NCI-H345 treated with DMSO at 0.1 percent for 48 hours (cell line): ENCODE results near the gene BRPF3.

Source experiments
- DNase-seq: peaks from one replicate; lab custom pipeline; 2025; ENCODE audit not compliant: unreplicated experiment; lab: John Stamatoyannopoulos, UW

Gene BRPF3

GRCh38 chr6:36266913-36267644, 70.5 kb downstream of the BRPF3 start:
- no peak for DNase-seq

DNA sequence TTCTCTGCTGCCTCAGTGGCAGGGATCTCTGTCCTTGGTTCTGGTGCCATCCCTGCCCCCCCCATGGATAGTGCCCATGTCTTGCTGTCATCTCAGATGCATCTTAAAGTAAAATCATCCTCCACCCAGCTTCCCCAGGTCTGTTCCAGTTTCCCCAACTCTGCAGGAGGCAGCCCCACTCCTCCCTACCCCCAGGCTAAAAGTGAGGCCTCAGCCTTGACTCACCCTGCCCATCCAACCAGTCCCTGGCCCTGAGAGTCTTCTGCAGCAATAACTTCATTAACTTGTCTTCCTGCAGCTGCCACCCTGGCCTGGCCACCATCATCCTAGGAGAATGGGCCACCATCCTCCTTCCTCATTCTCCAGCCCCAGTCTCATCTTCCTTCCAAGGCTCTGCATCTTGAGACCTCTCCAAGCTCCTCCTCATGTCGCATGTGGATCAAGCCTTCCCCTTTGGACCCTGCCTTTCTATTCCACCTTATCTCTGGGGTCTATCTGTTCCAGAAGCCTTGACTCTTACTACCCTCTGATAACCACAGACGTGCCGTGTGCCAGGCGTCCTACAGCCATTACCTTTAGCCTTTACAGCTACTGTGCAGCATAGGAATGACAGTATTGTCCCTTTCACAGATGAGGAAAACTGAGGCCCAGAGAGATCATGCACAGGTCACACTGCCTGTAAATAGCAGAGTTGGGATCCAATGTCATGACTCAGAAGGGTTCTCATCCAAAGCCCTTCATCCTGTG, 71.4 kb downstream of the BRPF3 start:
- no peak for DNase-seq

DNA sequence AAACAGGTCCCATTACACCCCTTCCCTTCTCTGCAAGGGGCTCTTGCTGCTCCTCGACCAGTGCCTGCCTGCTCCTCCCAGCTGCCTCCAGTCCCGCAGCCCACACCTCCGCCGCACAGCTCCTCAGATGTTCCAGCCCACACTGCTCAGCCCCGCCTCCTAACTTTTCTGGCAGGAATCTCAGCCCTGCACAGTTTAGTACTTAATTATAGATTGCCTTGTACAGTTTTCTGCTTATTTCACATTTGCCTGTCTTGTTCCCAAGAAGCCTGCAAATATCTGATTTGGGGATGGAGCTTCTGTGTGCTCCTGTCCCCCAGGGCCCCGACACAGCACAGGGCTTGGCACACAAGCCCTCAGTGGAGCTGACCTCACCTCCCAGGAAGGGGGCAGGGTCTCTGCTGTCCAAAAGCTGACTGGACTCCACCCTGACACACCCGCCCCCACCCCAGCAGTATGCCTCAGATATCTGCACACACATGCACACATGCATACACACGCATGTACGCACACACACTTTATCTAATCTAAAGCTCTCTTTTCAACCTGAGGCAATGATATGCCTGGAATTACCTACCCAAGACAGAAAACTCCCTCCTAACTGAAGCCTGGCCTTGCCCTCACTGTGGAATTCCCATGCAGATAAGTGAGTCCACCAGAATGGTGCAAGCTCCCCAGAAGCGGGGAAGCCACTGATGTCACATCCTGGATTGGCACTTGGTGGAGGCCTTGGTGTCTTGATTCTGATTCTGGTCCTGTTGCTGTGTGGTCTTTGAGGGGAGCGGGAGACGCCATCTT, 72.1 kb downstream of the BRPF3 start:
- DNase-seq, result no peak

DNA sequence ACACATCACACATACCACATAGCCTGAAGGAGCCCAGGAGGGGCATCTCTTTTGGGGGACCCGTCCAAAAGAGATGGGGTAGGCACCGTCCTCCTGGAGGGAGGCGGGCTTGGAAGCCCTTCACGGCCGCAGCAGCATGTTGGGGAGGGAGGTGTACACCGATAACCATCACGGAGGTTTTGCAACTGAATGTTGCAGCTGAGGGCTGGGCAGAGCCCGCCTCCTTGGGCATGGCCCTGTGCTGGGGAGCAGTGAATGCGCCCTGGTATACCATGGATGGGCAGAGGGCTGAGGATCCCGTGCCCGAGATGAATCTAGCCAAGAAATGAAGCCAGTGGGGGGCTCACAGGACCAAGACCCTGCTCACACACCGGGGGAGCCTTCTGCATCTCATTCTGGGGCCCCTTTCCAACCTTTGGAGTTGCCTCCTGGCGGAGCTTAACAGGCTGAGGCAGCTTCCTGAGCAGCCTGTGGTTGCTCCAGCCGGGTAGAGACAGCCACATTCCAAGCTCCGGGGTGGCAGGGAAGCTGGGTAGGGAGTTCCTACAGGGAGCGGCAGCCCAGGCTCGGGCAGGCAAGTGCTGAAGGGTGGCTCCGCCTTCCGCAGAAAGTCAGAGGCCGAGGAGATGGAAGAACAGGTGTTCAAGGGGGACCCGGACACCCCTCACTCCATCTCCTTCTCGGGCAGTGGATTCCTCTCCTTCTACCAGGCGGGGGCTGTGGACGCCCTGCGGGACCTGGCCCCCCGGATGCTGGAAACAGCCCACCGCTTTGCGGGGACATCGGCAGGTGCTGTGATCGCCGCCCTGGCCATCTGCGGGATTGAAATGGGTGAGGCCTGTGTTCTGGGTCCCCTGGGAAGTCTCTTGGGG, 73.5 kb downstream of the BRPF3 start, which contains the start of gene PNPLA1:
Gene PNPLA1 (plus strand): TSS at position 227 of the 872 bp plus-strand sequence. CDS start 400 bp downstream, at position 627.
- DNase-seq, result no peak

- no peak for DNase-seq
These were observed 75.7 kb downstream of the BRPF3 start for GRCh38 chr6:36272234-36272633.

- DNase-seq, result no peak
These were observed 76.5 kb downstream of the BRPF3 start for GRCh38 chr6:36273067-36273466.

DNA sequence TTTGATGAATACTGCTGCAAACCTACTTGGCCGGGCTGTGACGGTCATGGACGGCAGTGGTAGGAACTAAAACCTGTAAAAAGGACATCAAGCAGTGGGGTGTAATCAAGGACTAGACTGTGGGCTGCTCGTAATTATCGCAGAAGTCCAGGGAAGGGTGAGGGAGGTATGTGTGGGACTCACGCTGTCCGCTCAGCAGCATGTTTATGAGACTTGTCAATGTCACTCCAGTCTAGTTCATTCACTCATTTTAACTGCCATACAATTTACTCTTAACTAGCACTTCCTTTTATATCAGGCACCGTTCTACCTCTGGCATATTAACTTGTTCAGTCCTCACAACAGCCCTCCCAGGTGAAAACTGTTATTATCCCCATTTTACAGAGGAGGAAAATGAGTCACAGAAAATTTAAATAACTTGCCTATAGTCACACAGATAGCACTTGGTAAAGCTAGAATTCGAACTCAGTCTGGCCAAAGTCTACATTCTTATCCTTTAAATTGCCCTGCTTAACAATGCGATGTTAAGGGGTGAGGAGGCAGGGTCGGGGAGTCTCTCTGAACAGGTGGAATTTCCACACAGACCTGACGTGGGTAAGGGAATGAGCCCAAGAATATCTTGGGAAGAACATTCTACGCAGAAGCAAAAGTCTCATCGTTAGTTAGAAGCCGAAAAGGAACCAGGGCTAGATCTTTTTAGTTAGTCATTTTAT, 77.4 kb downstream of the BRPF3 start:
- no peak for DNase-seq

DNA sequence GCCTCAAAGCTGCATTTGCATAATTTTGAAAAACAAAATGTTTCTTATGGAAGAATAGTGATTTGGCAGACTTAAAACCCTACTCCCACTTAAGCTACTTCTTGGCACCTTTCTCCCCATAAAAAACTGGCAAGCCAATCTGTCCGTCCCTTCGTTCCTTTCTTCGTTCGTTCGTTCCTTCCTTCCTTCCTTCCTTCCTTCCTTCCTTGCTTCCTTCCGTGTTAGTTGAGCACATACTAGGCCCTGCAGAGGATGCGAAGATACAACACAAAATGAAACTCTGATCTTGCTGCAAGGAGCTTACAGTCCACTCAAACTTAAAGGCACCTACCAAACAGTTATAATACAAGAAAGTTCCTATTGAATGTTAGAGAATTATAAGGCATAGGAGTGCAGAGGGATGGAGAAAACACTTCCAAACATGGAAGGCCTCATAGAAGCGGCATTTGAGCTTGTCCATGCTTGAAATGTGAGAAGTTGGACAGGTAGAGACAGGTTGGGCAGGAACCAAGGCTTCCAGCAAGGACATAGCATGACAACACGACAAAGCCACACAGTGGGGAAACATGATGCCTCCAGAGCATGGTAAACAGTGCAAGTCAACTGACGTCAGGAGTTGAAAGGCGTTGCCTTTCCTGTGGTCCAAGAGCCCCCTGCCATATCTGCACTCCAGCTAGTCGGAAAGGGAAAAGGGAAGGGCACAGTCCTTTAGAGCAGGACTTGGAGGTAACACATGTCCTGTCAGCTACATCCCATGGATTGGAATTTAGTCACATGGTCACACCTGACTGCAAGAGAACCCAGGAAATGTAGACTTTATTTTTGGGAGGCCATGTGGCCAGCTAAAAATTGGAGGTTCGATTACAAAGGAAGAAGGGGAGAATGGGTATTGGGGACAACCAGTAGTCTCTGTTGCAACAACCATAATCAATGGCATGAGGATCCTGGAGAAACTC, 80.3 kb downstream of the BRPF3 start:
- no peak for DNase-seq

GRCh38 chr6:36277946-36278470, 81.5 kb downstream of the BRPF3 start:
- DNase-seq, result no peak

DNA sequence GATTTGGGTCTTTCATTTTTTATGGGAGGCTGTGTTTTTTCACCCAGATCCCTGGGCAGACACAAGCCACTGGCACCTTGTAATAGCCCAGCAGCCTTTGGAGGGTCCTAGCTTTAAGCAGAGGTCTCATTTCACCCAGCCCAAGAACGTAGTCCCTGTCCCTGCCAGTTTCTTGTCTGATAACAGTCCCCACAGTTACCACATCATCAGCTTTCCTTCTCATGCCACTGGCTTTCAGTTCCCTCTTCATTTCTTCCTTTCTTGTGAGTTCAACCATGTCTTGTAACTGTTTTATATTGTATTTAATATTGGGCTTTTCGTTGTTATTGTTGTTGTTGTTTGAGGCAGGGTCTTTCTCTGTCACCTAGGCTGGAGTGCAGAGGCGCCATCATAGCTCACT, 83.9 kb downstream of the BRPF3 start:
- no peak for DNase-seq

GRCh38 chr6:36280983-36281382, 84.4 kb downstream of the BRPF3 start:
- no peak for DNase-seq
